GM12874 (cell line): ENCODE data around the gene ZNF81.

Experiments
- CTCF ChIP-seq: IDR thresholded peaks from 2 replicates; pipeline ENCODE4 v1.5.1; 2011; ENCODE audit warnings: low read depth, mild to moderate bottlenecking, control low read depth, low read length, moderate library complexity; ENCODE audit not compliant: insufficient read depth

The ZNF81 gene

GRCh38 chrX:47918274-47918673, 81.6 kb downstream of the ZNF81 start:
- TF ChIP-seq CTCF, result no peak

GRCh38 chrX:47927212-47927611, 90.5 kb downstream of the ZNF81 start:
- no peak for TF ChIP-seq CTCF

- no peak for TF ChIP-seq CTCF
Measured at GRCh38 chrX:47933946-47934345, 97.2 kb downstream of the ZNF81 start.

- no peak for TF ChIP-seq CTCF
Measured at GRCh38 chrX:47936224-47936939, 99.7 kb downstream of the ZNF81 start.

GRCh38 chrX:47936940-47937317, 100.2 kb downstream of the ZNF81 start:
- no peak for TF ChIP-seq CTCF

GRCh38 chrX:47940448-47940847, 103.7 kb downstream of the ZNF81 start:
- TF ChIP-seq CTCF, result no peak

- TF ChIP-seq CTCF, result no peak
Measured at GRCh38 chrX:47941423-47941822, 104.7 kb downstream of the ZNF81 start.

GRCh38 chrX:47956016-47956415, 119.3 kb downstream of the ZNF81 start:
- TF ChIP-seq CTCF, result no peak
